GM12878 (cell line): ENCODE data around the gene CTNNBL1. TPM values are rescaled to one million over a fixed set of nuclear protein-coding genes. Genes with fewer than 3 reads are reported as not detected.
A peak's percentile ranks its signal among the peaks of the same experiment; 100 is the strongest.

Source experiments
- ATAC-seq: fragments of 200-7000 bp; cut with Tn5 transposase; 3 replicates; pipeline ENCODE4 v1.9.1; 2020; ENCODE audit warnings: mild to moderate bottlenecking, moderate library complexity
- BruUV-seq: library from RNA; stranded (reverse); fragments of 400-500 nt; replicated peaks from 2 replicates; lab custom pipeline; 2021; lab: Mats Ljungman, UMichigan
- CTCF ChIA-PET: fragments of 300-600 bp; sonication (Branson Sonifier 250); formaldehyde crosslinking; extraction: SDS; loops from one replicate; lab custom pipeline; 2021; ENCODE audit warnings: inconsistent platforms; lab: Yijun Ruan, JAX
- POLR2A ChIA-PET: fragments of 350-600 bp; formaldehyde crosslinking; extraction: SDS; loops from one replicate; lab custom pipeline; 2021; ENCODE audit warnings: inconsistent platforms; lab: Charles Lee
- RAD21 ChIA-PET: fragments of 300-600 bp; sonication (Branson Sonifier 250); formaldehyde crosslinking; loops from one replicate; lab custom pipeline; 2023; ENCODE audit warnings: antibody characterized with exemption; ENCODE audit not compliant: unreplicated experiment; lab: Charles Lee
- SMC1A ChIA-PET: fragments of 300-600 bp; sonication (Branson Sonifier 250); formaldehyde crosslinking; loops from one replicate; lab custom pipeline; 2023; ENCODE audit not compliant: unreplicated experiment, uncharacterized antibody; lab: Charles Lee
- DNase-seq: peaks from one replicate; pipeline ENCODE4 v3.0.0-alpha.2; 2011; ENCODE audit warnings: low read depth, low spot score
- FAIRE-seq: peaks from 3 replicates; lab custom pipeline; 2011; peaks lifted over from hg19 to GRCh38; lab: Jason Lieb, UNC
- H2AFZ ChIP-seq: 2 replicates; pipeline ENCODE4 v1.6.0; 2011; ENCODE audit warnings: low read depth, low read length, control low read depth; ENCODE audit not compliant: control insufficient read depth
- H3K27ac ChIP-seq: 2 replicates; pipeline ENCODE4 v1.5.1; 2011; ENCODE audit warnings: control low read depth; ENCODE audit not compliant: control insufficient read depth, insufficient read depth
- H3K27me3 ChIP-seq, 2 experiments: replicated peaks in 1 of 2; 2 replicates each; pipeline versions ENCODE4 v1.6.0 to v1.6.1; 2011; ENCODE audit warnings: low read length in 1 of 2; ENCODE audit not compliant: control insufficient read depth in 2 of 2, insufficient read depth in 2 of 2
- H3K36me3 ChIP-seq, 2 experiments: 2 replicates each; pipeline ENCODE4 v1.5.1; 2011; ENCODE audit warnings: low read length in 1 of 2; ENCODE audit not compliant: control insufficient read depth in 2 of 2, insufficient read depth in 2 of 2
- H3K4me1 ChIP-seq: 2 replicates; pipeline ENCODE4 v1.6.1; 2011; ENCODE audit warnings: mild to moderate bottlenecking, low read length, moderate library complexity, mixed read lengths; ENCODE audit not compliant: control insufficient read depth, insufficient read depth
- H3K4me2 ChIP-seq: 2 replicates; pipeline ENCODE4 v1.6.0; 2011; ENCODE audit warnings: control low read depth; ENCODE audit not compliant: control insufficient read depth, insufficient read depth
- H3K4me3 ChIP-seq: fragments of 200-600 bp; sonication (generic); 2 replicates; pipeline ENCODE4 v1.5.1; 2016
- H3K79me2 ChIP-seq: 2 replicates; pipeline ENCODE4 v1.6.0; 2011; ENCODE audit warnings: low read length; ENCODE audit not compliant: control insufficient read depth, insufficient read depth
- H3K9ac ChIP-seq: 2 replicates; pipeline ENCODE4 v1.8.0; 2011; ENCODE audit warnings: low read length, control low read depth, mixed read lengths; ENCODE audit not compliant: control insufficient read depth, insufficient read depth
- H3K9me3 ChIP-seq: replicated peaks from 3 replicates; pipeline ENCODE4 v1.5.1; 2011; ENCODE audit warnings: mild to moderate bottlenecking, low read length; ENCODE audit not compliant: control insufficient read depth, insufficient read depth
- H4K20me1 ChIP-seq: 2 replicates; pipeline ENCODE4 v1.6.0; 2011; ENCODE audit not compliant: control insufficient read depth, insufficient read depth
- EED ChIP-seq: sonication (generic); IDR thresholded peaks from 2 replicates; pipeline ENCODE4 v1.6.1; 2016; ENCODE audit warnings: antibody characterized with exemption, low read depth
- JUNB ChIP-seq: IDR thresholded peaks from 2 replicates; pipeline ENCODE4 v1.6.1; 2016; ENCODE audit warnings: antibody characterized with exemption, mild to moderate bottlenecking
- NFIC ChIP-seq: IDR thresholded peaks from 2 replicates; pipeline ENCODE4 v1.6.1; 2012; ENCODE audit warnings: low read depth, mild to moderate bottlenecking, inconsistent platforms, low read length, moderate library complexity
- RUNX3 ChIP-seq: IDR thresholded peaks from 2 replicates; pipeline ENCODE4 v1.6.1; 2012; ENCODE audit warnings: low read length, inconsistent platforms
- WGBS: methylation state at CpG from one replicate; pipeline ENCODE4 v1.1.6; 2016; ENCODE audit warnings: low lambda C conversion rate; ENCODE audit not compliant: insufficient replicate concordance, insufficient coverage; ENCODE audit errors: missing lambda C conversion rate; 5-methylcytosine and 5-hydroxymethylcytosine counted together
- in situ Hi-C: fragments of 300-500 bp; cut with MboI; formaldehyde crosslinking; loops from 9 replicates; pipeline ENCODE4 v1.14.3; 2018; ENCODE audit warnings: mixed read lengths
- intact Hi-C: fragments of 100-400 bp; cut with micrococcal nuclease; formaldehyde crosslinking; loops from one replicate; pipeline ENCODE4 v1.14.2; 2022; ENCODE audit not compliant: unreplicated experiment
- polyA plus RNA-seq, 11 experiments: library from polyadenylated mRNA; depleted of rRNA in 4 of 11; unstranded in 6 of 11; stranded (reverse) in 5 of 11; fragments of >200 nt; fragmentation: Nextera tagmentation in 4 of 11; fragmentation: Illumina TruSeq in 1 of 11; extraction: Ambion mirVana in 4 of 11; extraction: Trizol in 1 of 11; gene quantifications; 1 replicate in 1 of 11; 2 replicates in 10 of 11; pipeline versions ENCODE4 v1.2.1 to v1.2.3, GENCODE V29; 2011 to 2016; ENCODE audit warnings: inconsistent platforms in 2 of 11, missing spikeins in 2 of 11, low read depth in 1 of 11
- total RNA-seq, 4 experiments: library from RNA; depleted of rRNA in 3 of 4; stranded (reverse); fragments of >200 nt in 3 of 4; fragmentation: Illumina TruSeq in 1 of 4; extraction: Trizol in 1 of 4; gene quantifications; 2 replicates each; pipeline versions ENCODE4 v1.2.1 to v1.2.3, GENCODE V29; 2013 to 2021
- TF ChIP-seq, protein P1 (sequence below): IDR thresholded peaks from 2 replicates; pipeline ENCODE4 v1.6.1; 2012; ENCODE audit warnings: low read depth, low read length, improper control_type of control experiment
- TF ChIP-seq, protein P2 (sequence below): IDR thresholded peaks from 2 replicates; pipeline ENCODE4 v1.6.1; 2011; ENCODE audit warnings: low read depth, low read length, improper control_type of control experiment, borderline replicate concordance

CTNNBL1 gene
- total and polyA plus RNA-seq, 10 of the 15 experiments (the other 5 are each of a cell fraction or from before 2014, with no cell fraction given), result 43.1 to 102 (median 67.8) TPM

DNA sequence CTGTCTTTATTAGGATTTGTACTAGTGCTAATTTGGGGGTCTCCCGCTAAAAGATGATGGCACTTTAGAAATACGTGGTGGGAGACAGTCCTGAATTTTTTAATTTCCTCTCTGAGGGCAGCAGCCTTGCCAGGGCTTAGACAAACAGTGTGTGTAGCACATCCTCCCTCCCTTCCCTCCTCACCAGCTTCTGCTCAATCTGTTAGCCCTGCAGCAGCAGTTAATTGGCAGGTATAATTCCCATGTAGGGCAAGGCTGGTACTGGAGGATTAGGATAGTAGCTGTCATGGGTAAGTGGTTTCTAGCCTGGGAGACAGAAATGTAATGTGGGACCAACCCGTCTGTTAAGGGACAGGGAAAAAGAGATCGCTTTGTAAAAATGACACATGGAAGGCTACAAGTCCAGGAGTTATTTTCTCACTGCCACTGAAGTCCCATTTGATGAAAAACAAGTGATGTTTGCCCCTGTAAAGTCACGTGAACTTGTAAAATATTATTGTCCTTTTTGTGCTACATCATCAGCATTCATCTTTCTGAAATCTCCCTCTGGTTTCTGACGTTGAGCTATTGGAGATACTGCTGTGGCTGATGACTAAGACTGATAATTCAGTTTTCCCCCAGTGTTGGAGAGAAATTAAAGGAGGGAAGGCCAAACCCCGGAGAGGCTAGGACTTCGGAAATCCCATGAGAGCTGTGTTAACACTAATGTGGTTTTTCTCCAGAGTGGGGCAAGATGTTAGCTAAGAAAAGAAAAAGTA, 40.6 kb downstream of the CTNNBL1 start:
- ChIA-PET POLR2A (no interaction called here), RAD21 (no interaction called here), CTCF (interaction anchor here (0.7 to 2.5 kb wide), 2 partner anchors 9 to 23 kb away, joined by 4 to 9 read pairs; no protein-coding TSS in a partner anchor), SMC1A (interaction anchor here (0.7 to 2.1 kb wide), 4 partner anchors 12 to 543 kb away, joined by 3 to 7 read pairs (median 3); no protein-coding TSS in a partner anchor)
- Histone ChIP-seq H3K27me3 (no peaks in the 10 kb centered on the region), H4K20me1 (no peaks in the 10 kb centered on the region), H3K4me2 (no peak overlapping the region), H3K36me3 (peaks cover 14 to 17% of the 10 kb centered on the region in 2 experiments), H3K9ac (no peak overlapping the region), H3K9me3 (no peaks in the 10 kb centered on the region), H3K4me1 (no peaks in the 10 kb centered on the region), H3K4me3 (no peak overlapping the region), H3K79me2 (no peaks in the 10 kb centered on the region; the same call in 1 of the 2 replicates), H2AFZ (no peak overlapping the region), H3K27ac (no peak overlapping the region)
- DNase-seq, result no peak
- BruUV-seq, result TSS peak; percentile 30
- 68% methylated on average over 8 of the region's 8 CpGs for WGBS
- ATAC-seq, result no peak
- intact Hi-C loops (no loop called here), in situ Hi-C loops (no loop called here)
- no peak for FAIRE-seq
- TF ChIP-seq NFIC (peak; percentile 56), RUNX3 (peak; percentile 65; the same call in 1 of the 2 replicates), EED (peak; percentile 77), JUNB (peak; percentile 24; the same call in 1 of the 2 replicates)
- TF ChIP-seq, protein P1, sequence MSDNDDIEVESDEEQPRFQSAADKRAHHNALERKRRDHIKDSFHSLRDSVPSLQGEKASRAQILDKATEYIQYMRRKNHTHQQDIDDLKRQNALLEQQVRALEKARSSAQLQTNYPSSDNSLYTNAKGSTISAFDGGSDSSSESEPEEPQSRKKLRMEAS, result no peak
- TF ChIP-seq, protein P2, sequence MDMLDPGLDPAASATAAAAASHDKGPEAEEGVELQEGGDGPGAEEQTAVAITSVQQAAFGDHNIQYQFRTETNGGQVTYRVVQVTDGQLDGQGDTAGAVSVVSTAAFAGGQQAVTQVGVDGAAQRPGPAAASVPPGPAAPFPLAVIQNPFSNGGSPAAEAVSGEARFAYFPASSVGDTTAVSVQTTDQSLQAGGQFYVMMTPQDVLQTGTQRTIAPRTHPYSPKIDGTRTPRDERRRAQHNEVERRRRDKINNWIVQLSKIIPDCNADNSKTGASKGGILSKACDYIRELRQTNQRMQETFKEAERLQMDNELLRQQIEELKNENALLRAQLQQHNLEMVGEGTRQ, result no peak
